ENCODE data around the gene BRI3. TPM values are rescaled to one million over a fixed set of nuclear protein-coding genes. Genes with fewer than 3 reads are reported as not detected.

The BRI3 gene
- total and polyA plus RNA-seq, 2 of the 8 experiments (the other 6 are each of a cell fraction or from before 2014, with no cell fraction given): 77.5 to 93.4 TPM

DNA sequence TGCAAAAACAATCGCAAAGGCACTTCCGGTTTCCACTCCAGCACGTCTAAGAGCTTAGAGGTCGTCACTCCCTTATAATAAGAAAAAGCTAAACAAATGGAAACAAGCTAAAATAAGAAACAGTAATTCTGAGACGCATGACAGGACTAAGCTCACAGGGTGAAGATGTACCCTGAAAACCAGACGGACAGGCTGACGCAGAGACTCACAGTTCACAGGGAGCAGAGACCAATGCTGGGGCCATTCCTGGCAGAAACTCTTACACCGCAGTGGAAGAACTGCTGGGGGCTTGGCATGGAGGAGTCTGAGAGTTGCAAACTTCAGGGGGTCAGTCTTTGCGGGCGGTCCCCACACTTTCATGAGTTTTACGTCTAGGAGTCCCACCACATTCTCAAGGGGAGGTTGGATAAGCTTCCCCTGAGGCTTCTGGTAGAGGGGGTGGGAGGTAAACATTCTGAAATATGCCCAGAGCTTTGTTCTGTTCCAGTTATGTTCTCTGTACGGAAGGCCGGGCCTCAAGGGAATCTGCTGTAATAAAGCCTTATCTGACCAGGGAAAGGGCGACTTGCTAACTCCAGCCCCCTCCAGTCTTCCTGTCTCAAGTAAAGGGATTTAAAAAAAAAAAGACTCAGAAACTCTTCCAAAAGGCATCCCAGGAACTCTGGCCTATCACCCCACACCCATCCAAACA lies 47.8 kb downstream of the BRI3 start (continued):
- TF ChIP-seq, protein P1, sequence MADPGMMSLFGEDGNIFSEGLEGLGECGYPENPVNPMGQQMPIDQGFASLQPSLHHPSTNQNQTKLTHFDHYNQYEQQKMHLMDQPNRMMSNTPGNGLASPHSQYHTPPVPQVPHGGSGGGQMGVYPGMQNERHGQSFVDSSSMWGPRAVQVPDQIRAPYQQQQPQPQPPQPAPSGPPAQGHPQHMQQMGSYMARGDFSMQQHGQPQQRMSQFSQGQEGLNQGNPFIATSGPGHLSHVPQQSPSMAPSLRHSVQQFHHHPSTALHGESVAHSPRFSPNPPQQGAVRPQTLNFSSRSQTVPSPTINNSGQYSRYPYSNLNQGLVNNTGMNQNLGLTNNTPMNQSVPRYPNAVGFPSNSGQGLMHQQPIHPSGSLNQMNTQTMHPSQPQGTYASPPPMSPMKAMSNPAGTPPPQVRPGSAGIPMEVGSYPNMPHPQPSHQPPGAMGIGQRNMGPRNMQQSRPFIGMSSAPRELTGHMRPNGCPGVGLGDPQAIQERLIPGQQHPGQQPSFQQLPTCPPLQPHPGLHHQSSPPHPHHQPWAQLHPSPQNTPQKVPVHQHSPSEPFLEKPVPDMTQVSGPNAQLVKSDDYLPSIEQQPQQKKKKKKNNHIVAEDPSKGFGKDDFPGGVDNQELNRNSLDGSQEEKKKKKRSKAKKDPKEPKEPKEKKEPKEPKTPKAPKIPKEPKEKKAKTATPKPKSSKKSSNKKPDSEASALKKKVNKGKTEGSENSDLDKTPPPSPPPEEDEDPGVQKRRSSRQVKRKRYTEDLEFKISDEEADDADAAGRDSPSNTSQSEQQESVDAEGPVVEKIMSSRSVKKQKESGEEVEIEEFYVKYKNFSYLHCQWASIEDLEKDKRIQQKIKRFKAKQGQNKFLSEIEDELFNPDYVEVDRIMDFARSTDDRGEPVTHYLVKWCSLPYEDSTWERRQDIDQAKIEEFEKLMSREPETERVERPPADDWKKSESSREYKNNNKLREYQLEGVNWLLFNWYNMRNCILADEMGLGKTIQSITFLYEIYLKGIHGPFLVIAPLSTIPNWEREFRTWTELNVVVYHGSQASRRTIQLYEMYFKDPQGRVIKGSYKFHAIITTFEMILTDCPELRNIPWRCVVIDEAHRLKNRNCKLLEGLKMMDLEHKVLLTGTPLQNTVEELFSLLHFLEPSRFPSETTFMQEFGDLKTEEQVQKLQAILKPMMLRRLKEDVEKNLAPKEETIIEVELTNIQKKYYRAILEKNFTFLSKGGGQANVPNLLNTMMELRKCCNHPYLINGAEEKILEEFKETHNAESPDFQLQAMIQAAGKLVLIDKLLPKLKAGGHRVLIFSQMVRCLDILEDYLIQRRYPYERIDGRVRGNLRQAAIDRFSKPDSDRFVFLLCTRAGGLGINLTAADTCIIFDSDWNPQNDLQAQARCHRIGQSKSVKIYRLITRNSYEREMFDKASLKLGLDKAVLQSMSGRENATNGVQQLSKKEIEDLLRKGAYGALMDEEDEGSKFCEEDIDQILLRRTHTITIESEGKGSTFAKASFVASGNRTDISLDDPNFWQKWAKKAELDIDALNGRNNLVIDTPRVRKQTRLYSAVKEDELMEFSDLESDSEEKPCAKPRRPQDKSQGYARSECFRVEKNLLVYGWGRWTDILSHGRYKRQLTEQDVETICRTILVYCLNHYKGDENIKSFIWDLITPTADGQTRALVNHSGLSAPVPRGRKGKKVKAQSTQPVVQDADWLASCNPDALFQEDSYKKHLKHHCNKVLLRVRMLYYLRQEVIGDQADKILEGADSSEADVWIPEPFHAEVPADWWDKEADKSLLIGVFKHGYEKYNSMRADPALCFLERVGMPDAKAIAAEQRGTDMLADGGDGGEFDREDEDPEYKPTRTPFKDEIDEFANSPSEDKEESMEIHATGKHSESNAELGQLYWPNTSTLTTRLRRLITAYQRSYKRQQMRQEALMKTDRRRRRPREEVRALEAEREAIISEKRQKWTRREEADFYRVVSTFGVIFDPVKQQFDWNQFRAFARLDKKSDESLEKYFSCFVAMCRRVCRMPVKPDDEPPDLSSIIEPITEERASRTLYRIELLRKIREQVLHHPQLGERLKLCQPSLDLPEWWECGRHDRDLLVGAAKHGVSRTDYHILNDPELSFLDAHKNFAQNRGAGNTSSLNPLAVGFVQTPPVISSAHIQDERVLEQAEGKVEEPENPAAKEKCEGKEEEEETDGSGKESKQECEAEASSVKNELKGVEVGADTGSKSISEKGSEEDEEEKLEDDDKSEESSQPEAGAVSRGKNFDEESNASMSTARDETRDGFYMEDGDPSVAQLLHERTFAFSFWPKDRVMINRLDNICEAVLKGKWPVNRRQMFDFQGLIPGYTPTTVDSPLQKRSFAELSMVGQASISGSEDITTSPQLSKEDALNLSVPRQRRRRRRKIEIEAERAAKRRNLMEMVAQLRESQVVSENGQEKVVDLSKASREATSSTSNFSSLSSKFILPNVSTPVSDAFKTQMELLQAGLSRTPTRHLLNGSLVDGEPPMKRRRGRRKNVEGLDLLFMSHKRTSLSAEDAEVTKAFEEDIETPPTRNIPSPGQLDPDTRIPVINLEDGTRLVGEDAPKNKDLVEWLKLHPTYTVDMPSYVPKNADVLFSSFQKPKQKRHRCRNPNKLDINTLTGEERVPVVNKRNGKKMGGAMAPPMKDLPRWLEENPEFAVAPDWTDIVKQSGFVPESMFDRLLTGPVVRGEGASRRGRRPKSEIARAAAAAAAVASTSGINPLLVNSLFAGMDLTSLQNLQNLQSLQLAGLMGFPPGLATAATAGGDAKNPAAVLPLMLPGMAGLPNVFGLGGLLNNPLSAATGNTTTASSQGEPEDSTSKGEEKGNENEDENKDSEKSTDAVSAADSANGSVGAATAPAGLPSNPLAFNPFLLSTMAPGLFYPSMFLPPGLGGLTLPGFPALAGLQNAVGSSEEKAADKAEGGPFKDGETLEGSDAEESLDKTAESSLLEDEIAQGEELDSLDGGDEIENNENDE (IDR thresholded peaks at IDR 0.05; ENCODE audit: insufficient replicate concordance, low read length): no peak
- no peak for TF ChIP-seq KDM4A (IDR thresholded peaks at IDR 0.05; ENCODE audit: low read depth, low read length, severe bottlenecking)
- no peak for TF ChIP-seq TAF1 (IDR thresholded peaks at IDR 0.05; ENCODE audit: low read depth, low read length)
- no peak for TF ChIP-seq SP4 (IDR thresholded peaks at IDR 0.05; ENCODE audit: low read length)
- TF ChIP-seq EZH2 (IDR thresholded peaks at IDR 0.05; ENCODE audit: low read depth, low read length, severe bottlenecking): no peak
- no peak for TF ChIP-seq BRCA1 (IDR thresholded peaks at IDR 0.05; ENCODE audit: low read depth, low read length)
- no peak for TF ChIP-seq RXRA (IDR thresholded peaks at IDR 0.05; ENCODE audit: insufficient read depth, low read depth, low read length)
- TF ChIP-seq YY1 (IDR thresholded peaks at IDR 0.05; ENCODE audit: low read depth, low read length): no peak
- no peak for TF ChIP-seq SP1 (IDR thresholded peaks at IDR 0.05; ENCODE audit: low read depth, low read length)
- no peak for TF ChIP-seq RBBP5 (IDR thresholded peaks at IDR 0.05; ENCODE audit: borderline replicate concordance, low read depth, low read length)
- TF ChIP-seq CHD2 (IDR thresholded peaks at IDR 0.05; ENCODE audit: low read length): no peak
- TF ChIP-seq POU5F1 (IDR thresholded peaks at IDR 0.05; ENCODE audit: low read depth, low read length): no peak
